Left forelimb (tissue), 1 donor: ENCODE results near the gene MCEMP1.
"Not testable (repeated sequence)": the region's sequence is repeated elsewhere in the genome, so short reads cannot be mapped to it uniquely, and the experiment has no call there.

Source experiments
- DNase-seq: peaks from one replicate; pipeline ENCODE4 v3.0.0-alpha.2; 2018; ENCODE audit warnings: low spot score

MCEMP1 gene

GRCh38 chr19:7643629-7644549 lies 33.0 kb upstream of the MCEMP1 start:
- not testable (repeated sequence) for DNase-seq

- no peak for DNase-seq
These were observed 32.4 kb upstream of the MCEMP1 start for GRCh38 chr19:7644550-7644877.

GRCh38 chr19:7645163-7645562 lies 31.7 kb upstream of the MCEMP1 start:
- no peak for DNase-seq

- no peak for DNase-seq
These were observed 31.0 kb upstream of the MCEMP1 start for GRCh38 chr19:7645656-7646425.

GRCh38 chr19:7646426-7646700 lies 30.5 kb upstream of the MCEMP1 start:
- DNase-seq, result no peak

- DNase-seq, result no peak
These were observed 29.7 kb upstream of the MCEMP1 start for GRCh38 chr19:7647156-7647555.

GRCh38 chr19:7648265-7649014 lies 28.4 kb upstream of the MCEMP1 start:
- no peak for DNase-seq

GRCh38 chr19:7650148-7650547 lies 26.7 kb upstream of the MCEMP1 start:
- no peak for DNase-seq

GRCh38 chr19:7652061-7652641 lies 24.7 kb upstream of the MCEMP1 start:
- peak; percentile 88 for DNase-seq

- no peak for DNase-seq
These were observed 22.5 kb upstream of the MCEMP1 start for GRCh38 chr19:7654401-7654800.

GRCh38 chr19:7655581-7655980 lies 21.3 kb upstream of the MCEMP1 start:
- no peak for DNase-seq

GRCh38 chr19:7657131-7657751 lies 19.6 kb upstream of the MCEMP1 start:
- DNase-seq, result no peak

GRCh38 chr19:7658219-7658686 lies 18.6 kb upstream of the MCEMP1 start:
- no peak for DNase-seq

- DNase-seq, result no peak
These were observed 14.9 kb upstream of the MCEMP1 start for GRCh38 chr19:7661744-7662538.

- no peak for DNase-seq
These were observed 14.2 kb upstream of the MCEMP1 start for GRCh38 chr19:7662657-7663056.

- no peak for DNase-seq
These were observed 13.2 kb upstream of the MCEMP1 start for GRCh38 chr19:7663706-7664105.

- no peak for DNase-seq
These were observed 11.8 kb upstream of the MCEMP1 start for GRCh38 chr19:7665076-7665475.

- no peak for DNase-seq
These were observed 8.0 kb upstream of the MCEMP1 start, which contains the start of gene RETN for GRCh38 chr19:7668842-7669241. Gene RETN (plus strand): TSS chr19:7669049. CDS start chr19:7669327, 278 bp downstream.

- no peak for DNase-seq
These were observed 7.2 kb upstream of the MCEMP1 start for GRCh38 chr19:7669641-7670040.

GRCh38 chr19:7670150-7670783 lies 6.6 kb upstream of the MCEMP1 start:
- no peak for DNase-seq
